ENCODE measurements around the gene HS3ST2.
"Not testable (repeated sequence)": the region's sequence is repeated elsewhere in the genome, so short reads cannot be mapped to it uniquely, and the experiment has no call there.

The HS3ST2 gene

GRCh38 chr16:22871861-22872260 lies 57.9 kb downstream of the HS3ST2 start:
- in situ Hi-C loops (cut with HindIII; ENCODE audit: low sequenced_read_pairs) = no loop called here

- in situ Hi-C loops (cut with HindIII; ENCODE audit: low sequenced_read_pairs) = no loop called here
These were observed 60.4 kb downstream of the HS3ST2 start for GRCh38 chr16:22874394-22874793.

- in situ Hi-C loops (cut with HindIII; ENCODE audit: low sequenced_read_pairs) = no loop called here
These were observed 65.0 kb downstream of the HS3ST2 start for GRCh38 chr16:22878955-22879354.

GRCh38 chr16:22879466-22879865 lies 65.5 kb downstream of the HS3ST2 start:
- in situ Hi-C loops (cut with HindIII; ENCODE audit: low sequenced_read_pairs) = no loop called here

GRCh38 chr16:22882981-22883380 lies 69.0 kb downstream of the HS3ST2 start:
- in situ Hi-C loops (cut with HindIII; ENCODE audit: low sequenced_read_pairs) = no loop called here

GRCh38 chr16:22885951-22886350 lies 72.0 kb downstream of the HS3ST2 start:
- in situ Hi-C loops (cut with HindIII; ENCODE audit: low sequenced_read_pairs) = no loop called here

- in situ Hi-C loops (cut with HindIII; ENCODE audit: low sequenced_read_pairs) = no loop called here
These were observed 73.0 kb downstream of the HS3ST2 start for GRCh38 chr16:22886927-22887326.

- in situ Hi-C loops (cut with HindIII; ENCODE audit: low sequenced_read_pairs) = no loop called here
These were observed 73.5 kb downstream of the HS3ST2 start for GRCh38 chr16:22887445-22887844.

- in situ Hi-C loops (cut with HindIII; ENCODE audit: low sequenced_read_pairs) = no loop called here
These were observed 74.8 kb downstream of the HS3ST2 start for GRCh38 chr16:22888791-22889190.

GRCh38 chr16:22890976-22891375 lies 77.0 kb downstream of the HS3ST2 start:
- in situ Hi-C loops (cut with HindIII; ENCODE audit: low sequenced_read_pairs) = loop anchor here (5.0 kb wide), 1 partner anchor 74 kb away; no protein-coding TSS in a partner anchor

- in situ Hi-C loops (cut with HindIII; ENCODE audit: low sequenced_read_pairs) = no loop called here
These were observed 83.2 kb downstream of the HS3ST2 start for GRCh38 chr16:22897184-22897583.

- in situ Hi-C loops (cut with HindIII; ENCODE audit: low sequenced_read_pairs) = no loop called here
These were observed 84.2 kb downstream of the HS3ST2 start for GRCh38 chr16:22898131-22898530.

- in situ Hi-C loops (cut with HindIII; ENCODE audit: low sequenced_read_pairs) = no loop called here
These were observed 84.9 kb downstream of the HS3ST2 start for GRCh38 chr16:22898874-22899348.

- in situ Hi-C loops (cut with HindIII; ENCODE audit: low sequenced_read_pairs) = not testable (repeated sequence)
These were observed 85.6 kb downstream of the HS3ST2 start for GRCh38 chr16:22899567-22899966.

- in situ Hi-C loops (cut with HindIII; ENCODE audit: low sequenced_read_pairs) = no loop called here
These were observed 86.9 kb downstream of the HS3ST2 start for GRCh38 chr16:22900863-22901262.

GRCh38 chr16:22901563-22901962 lies 87.6 kb downstream of the HS3ST2 start:
- in situ Hi-C loops (cut with HindIII; ENCODE audit: low sequenced_read_pairs) = no loop called here

GRCh38 chr16:22903716-22904115 lies 89.8 kb downstream of the HS3ST2 start:
- in situ Hi-C loops (cut with HindIII; ENCODE audit: low sequenced_read_pairs) = no loop called here

- in situ Hi-C loops (cut with HindIII; ENCODE audit: low sequenced_read_pairs) = no loop called here
These were observed 98.7 kb downstream of the HS3ST2 start for GRCh38 chr16:22912654-22913053.

GRCh38 chr16:22915003-22915402 lies 101.0 kb downstream of the HS3ST2 start:
- in situ Hi-C loops (cut with HindIII; ENCODE audit: low sequenced_read_pairs) = no loop called here

- in situ Hi-C loops (cut with HindIII; ENCODE audit: low sequenced_read_pairs) = no loop called here
These were observed 109.5 kb downstream of the HS3ST2 start for GRCh38 chr16:22923491-22923890.

GRCh38 chr16:22924492-22924891 lies 110.5 kb downstream of the HS3ST2 start:
- in situ Hi-C loops (cut with HindIII; ENCODE audit: low sequenced_read_pairs) = no loop called here

GRCh38 chr16:22926105-22926751 lies 112.3 kb downstream of the HS3ST2 start:
- in situ Hi-C loops (cut with HindIII; ENCODE audit: low sequenced_read_pairs) = no loop called here

- in situ Hi-C loops (cut with HindIII; ENCODE audit: low sequenced_read_pairs) = no loop called here
These were observed 113.3 kb downstream of the HS3ST2 start for GRCh38 chr16:22927306-22927705.

All from endothelial cell of hepatic sinusoid (primary cell).